D721Med (cell line): ENCODE results near the gene SSNA1.

Experiments used
- DNase-seq: peaks from one replicate; pipeline ENCODE4 v3.0.0; 2011; ENCODE audit warnings: low spot score; ENCODE audit not compliant: insufficient read length
- FAIRE-seq: peaks from 2 replicates; lab custom pipeline; 2011; peaks lifted over from hg19 to GRCh38; lab: Jason Lieb, UNC
- TF ChIP-seq, protein P1 (sequence below): IDR thresholded peaks from 2 replicates; pipeline ENCODE4 v1.5.1; 2012; ENCODE audit warnings: mild to moderate bottlenecking, control low read depth; ENCODE audit not compliant: insufficient read depth; ENCODE audit errors: missing control alignments

The SSNA1 gene

DNA sequence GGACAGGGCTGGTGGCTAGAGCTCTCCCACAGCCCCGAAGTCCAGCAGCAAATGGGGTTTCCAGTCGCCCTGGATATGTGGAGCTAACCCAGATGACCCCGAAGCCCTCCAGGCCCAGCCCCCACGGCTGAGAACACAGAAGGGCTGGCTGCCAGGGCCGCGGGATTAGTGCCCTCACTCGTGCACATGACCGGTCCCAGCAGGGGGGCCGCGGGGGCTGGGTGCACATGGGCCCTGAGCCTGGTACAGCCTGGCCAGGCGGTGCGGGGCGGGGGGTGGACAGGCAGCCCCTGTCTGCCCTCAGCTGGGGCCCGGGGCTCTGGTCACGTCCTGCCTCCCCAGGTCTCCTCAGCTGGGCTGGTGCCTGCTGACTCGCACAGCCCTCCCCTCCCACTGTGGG, 5.9 kb downstream of the SSNA1 start:
- no peak for FAIRE-seq
- TF ChIP-seq, protein P1, sequence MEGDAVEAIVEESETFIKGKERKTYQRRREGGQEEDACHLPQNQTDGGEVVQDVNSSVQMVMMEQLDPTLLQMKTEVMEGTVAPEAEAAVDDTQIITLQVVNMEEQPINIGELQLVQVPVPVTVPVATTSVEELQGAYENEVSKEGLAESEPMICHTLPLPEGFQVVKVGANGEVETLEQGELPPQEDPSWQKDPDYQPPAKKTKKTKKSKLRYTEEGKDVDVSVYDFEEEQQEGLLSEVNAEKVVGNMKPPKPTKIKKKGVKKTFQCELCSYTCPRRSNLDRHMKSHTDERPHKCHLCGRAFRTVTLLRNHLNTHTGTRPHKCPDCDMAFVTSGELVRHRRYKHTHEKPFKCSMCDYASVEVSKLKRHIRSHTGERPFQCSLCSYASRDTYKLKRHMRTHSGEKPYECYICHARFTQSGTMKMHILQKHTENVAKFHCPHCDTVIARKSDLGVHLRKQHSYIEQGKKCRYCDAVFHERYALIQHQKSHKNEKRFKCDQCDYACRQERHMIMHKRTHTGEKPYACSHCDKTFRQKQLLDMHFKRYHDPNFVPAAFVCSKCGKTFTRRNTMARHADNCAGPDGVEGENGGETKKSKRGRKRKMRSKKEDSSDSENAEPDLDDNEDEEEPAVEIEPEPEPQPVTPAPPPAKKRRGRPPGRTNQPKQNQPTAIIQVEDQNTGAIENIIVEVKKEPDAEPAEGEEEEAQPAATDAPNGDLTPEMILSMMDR = no peak
- DNase-seq = no peak

- TF ChIP-seq, protein P1 = no peak
- FAIRE-seq (no peak), DNase-seq (no peak)
Observed at GRCh38 chr9:137194909-137195308, 6.4 kb downstream of the SSNA1 start.

DNA sequence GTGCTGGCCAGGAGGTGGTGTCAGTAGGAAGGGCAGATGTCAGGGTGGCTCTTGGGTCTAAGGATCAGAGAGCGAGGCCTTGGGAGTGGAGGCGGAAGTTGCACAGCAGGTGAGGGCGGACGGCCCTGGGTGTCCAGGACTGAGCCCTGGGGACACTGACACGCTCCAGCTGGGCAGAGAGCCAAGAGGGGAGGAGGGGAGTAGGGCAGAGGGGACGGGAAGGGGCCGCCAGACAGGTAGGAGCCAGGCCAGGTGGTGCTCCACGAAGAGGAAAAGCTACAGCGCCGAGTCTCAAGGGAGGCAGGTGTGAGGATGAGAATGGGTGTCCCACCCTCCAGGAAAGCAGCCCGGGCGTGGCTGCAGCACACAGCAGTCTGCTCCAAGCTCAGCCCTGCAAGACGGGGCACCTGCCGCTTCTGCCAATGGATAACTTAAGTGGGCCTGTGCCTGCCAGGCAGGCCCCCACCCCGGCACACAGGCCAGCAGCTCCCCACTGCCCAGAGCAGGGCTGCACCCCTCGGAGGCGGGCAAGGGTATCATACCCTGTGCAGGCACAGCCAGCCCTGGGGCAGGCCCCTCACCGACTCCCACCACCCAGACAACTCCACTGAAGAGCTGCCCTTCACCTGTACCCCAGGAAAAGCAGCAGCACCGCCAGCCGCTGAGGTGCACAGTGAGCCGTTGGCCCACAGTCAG, 7.2 kb downstream of the SSNA1 start:
- FAIRE-seq (no peak), DNase-seq (no peak)
- TF ChIP-seq, protein P1 = no peak

- TF ChIP-seq, protein P1 = no peak
- DNase-seq (no peak), FAIRE-seq (no peak)
Observed at GRCh38 chr9:137198051-137198901, 9.8 kb downstream of the SSNA1 start.

DNA sequence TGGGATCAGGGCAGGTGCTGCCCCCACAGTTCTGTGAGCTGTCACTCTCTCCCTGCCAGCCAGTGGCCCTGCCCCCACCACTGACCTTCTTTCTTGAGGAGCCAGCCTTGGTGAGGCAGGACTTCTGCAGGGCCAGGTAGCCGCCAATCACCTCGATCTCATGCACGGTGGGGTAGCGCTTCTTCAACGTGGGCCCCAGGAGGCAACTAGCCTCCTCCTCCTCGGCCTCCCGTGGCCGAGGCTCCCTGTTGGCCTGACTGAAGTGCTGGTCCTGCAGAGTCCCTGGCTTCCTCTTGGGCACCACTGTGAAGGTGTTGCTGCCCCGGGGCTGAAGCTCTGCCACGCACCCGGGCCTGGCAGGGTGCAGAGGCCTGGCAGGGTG, 10.4 kb downstream of the SSNA1 start:
- FAIRE-seq (no peak), DNase-seq (no peak)
- TF ChIP-seq, protein P1 = no peak

- TF ChIP-seq, protein P1 = no peak
- no peak for FAIRE-seq
Observed at GRCh38 chr9:137199411-137200121, 11.1 kb downstream of the SSNA1 start.

More at GRCh38 chr9:137199411-137200121, 11.1 kb downstream of the SSNA1 start:
- DNase-seq = no peak
